ENCODE measurements around the gene BTNL8.

The BTNL8 gene

GRCh38 chr5:180898621-180899246 lies at the start of gene BTNL8:
BTNL8 (plus strand) TSS chr5:180899159; CDS start chr5:180899311, 152 bp downstream.
- H3K27me3 Mint-ChIP-seq: peaks cover 14% of the 10 kb centered on the region
- no peaks in the 10 kb centered on the region for H3K36me3 Mint-ChIP-seq (ENCODE audit: low read depth)
- H3K27ac Mint-ChIP-seq: no peak within 1 kb of the TSS
- peaks cover 6% of the 10 kb centered on the region for H3K9me3 Mint-ChIP-seq
- H3K4me1 Mint-ChIP-seq (ENCODE audit: low read depth): no peaks in the 10 kb centered on the region
- no peak within 1 kb of the TSS for H3K4me3 Mint-ChIP-seq
- intact Hi-C loops (cut with micrococcal nuclease): no loop called here

- intact Hi-C loops (cut with micrococcal nuclease): no loop called here
- peaks cover 7% of the 10 kb centered on the region for H3K4me1 Mint-ChIP-seq (ENCODE audit: low read depth)
- H3K27me3 Mint-ChIP-seq: no peaks in the 10 kb centered on the region
- H3K4me3 Mint-ChIP-seq: no peak overlapping the region
- no peak overlapping the region for H3K27ac Mint-ChIP-seq
- peaks cover 82% of the 10 kb centered on the region for H3K36me3 Mint-ChIP-seq (ENCODE audit: low read depth)
- peaks cover 88% of the 10 kb centered on the region for H3K9me3 Mint-ChIP-seq
Measured at GRCh38 chr5:180849827-180850226, 49.1 kb upstream of the BTNL8 start.

- peaks cover 89% of the 10 kb centered on the region for H3K36me3 Mint-ChIP-seq (ENCODE audit: low read depth)
- H3K27ac Mint-ChIP-seq: no peak overlapping the region
- no peaks in the 10 kb centered on the region for H3K27me3 Mint-ChIP-seq
- peaks cover 85% of the 10 kb centered on the region for H3K9me3 Mint-ChIP-seq
- H3K4me3 Mint-ChIP-seq: no peak overlapping the region
- H3K4me1 Mint-ChIP-seq (ENCODE audit: low read depth): peaks cover 12% of the 10 kb centered on the region
- intact Hi-C loops (cut with micrococcal nuclease): no loop called here
Measured at GRCh38 chr5:180850434-180851078, 48.4 kb upstream of the BTNL8 start.

GRCh38 chr5:180852495-180852894 lies 46.5 kb upstream of the BTNL8 start:
- no peaks in the 10 kb centered on the region for H3K27me3 Mint-ChIP-seq
- peaks cover 91% of the 10 kb centered on the region for H3K36me3 Mint-ChIP-seq (ENCODE audit: low read depth)
- intact Hi-C loops (cut with micrococcal nuclease): no loop called here
- H3K27ac Mint-ChIP-seq: no peak overlapping the region
- H3K4me3 Mint-ChIP-seq: no peak overlapping the region
- peaks cover 66% of the 10 kb centered on the region for H3K9me3 Mint-ChIP-seq
- H3K4me1 Mint-ChIP-seq (ENCODE audit: low read depth): peaks cover 13% of the 10 kb centered on the region

GRCh38 chr5:180853121-180853847 lies 45.7 kb upstream of the BTNL8 start:
- Mint-ChIP-seq H3K4me1 (ENCODE audit: low read depth) (peaks cover 13% of the 10 kb centered on the region), H3K27me3 (no peaks in the 10 kb centered on the region), H3K36me3 (ENCODE audit: low read depth) (peaks cover 91% of the 10 kb centered on the region), H3K4me3 (no peak overlapping the region), H3K9me3 (peaks cover 58% of the 10 kb centered on the region), H3K27ac (no peak overlapping the region)
- intact Hi-C loops (cut with micrococcal nuclease): no loop called here

- intact Hi-C loops (cut with micrococcal nuclease): no loop called here
- H3K27me3 Mint-ChIP-seq: no peaks in the 10 kb centered on the region
- peaks cover 85% of the 10 kb centered on the region for H3K36me3 Mint-ChIP-seq (ENCODE audit: low read depth)
- H3K9me3 Mint-ChIP-seq: peaks cover 53% of the 10 kb centered on the region
- H3K27ac Mint-ChIP-seq: no peak overlapping the region
- peaks cover 18% of the 10 kb centered on the region for H3K4me1 Mint-ChIP-seq (ENCODE audit: low read depth)
- no peak overlapping the region for H3K4me3 Mint-ChIP-seq
Measured at GRCh38 chr5:180853848-180854176, 45.1 kb upstream of the BTNL8 start.

- H3K4me1 Mint-ChIP-seq (ENCODE audit: low read depth): peaks cover 29% of the 10 kb centered on the region
- intact Hi-C loops (cut with micrococcal nuclease): no loop called here
- H3K27ac Mint-ChIP-seq: no peak overlapping the region
- H3K36me3 Mint-ChIP-seq (ENCODE audit: low read depth): peaks cover 51% of the 10 kb centered on the region
- H3K27me3 Mint-ChIP-seq: no peaks in the 10 kb centered on the region
- peaks cover 10% of the 10 kb centered on the region for H3K9me3 Mint-ChIP-seq
- no peak overlapping the region for H3K4me3 Mint-ChIP-seq
Measured at GRCh38 chr5:180858586-180858985, 40.4 kb upstream of the BTNL8 start.

GRCh38 chr5:180860273-180860886 lies 38.6 kb upstream of the BTNL8 start:
- Mint-ChIP-seq H3K4me3 (peak overlapping the region; percentile 91), H3K36me3 (ENCODE audit: low read depth) (peaks cover 33% of the 10 kb centered on the region), H3K27ac (peak overlapping the region; percentile 88), H3K9me3 (no peaks in the 10 kb centered on the region), H3K4me1 (ENCODE audit: low read depth) (peaks cover 24% of the 10 kb centered on the region), H3K27me3 (no peaks in the 10 kb centered on the region)
- intact Hi-C loops (cut with micrococcal nuclease): loop anchor here (2.0 to 5.0 kb wide), 4 partner anchors 30 to 382 kb away; partner anchors contain the start of genes MGAT1 and RACK1

GRCh38 chr5:180860887-180861822 lies 37.8 kb upstream of the BTNL8 start, which contains the start of gene ZFP62:
ZFP62 (minus strand) TSS chr5:180861276; CDS start chr5:180861219, 57 bp downstream.
- H3K36me3 Mint-ChIP-seq (ENCODE audit: low read depth): peaks cover 25% of the 10 kb centered on the region
- H3K27me3 Mint-ChIP-seq: peaks cover 5% of the 10 kb centered on the region
- H3K4me3 Mint-ChIP-seq: peak within 1 kb of the TSS; percentile 91
- no peaks in the 10 kb centered on the region for H3K9me3 Mint-ChIP-seq
- H3K4me1 Mint-ChIP-seq (ENCODE audit: low read depth): peaks cover 22% of the 10 kb centered on the region
- peak within 1 kb of the TSS; percentile 88 for H3K27ac Mint-ChIP-seq
- intact Hi-C loops (cut with micrococcal nuclease): loop anchor here (2.0 to 5.0 kb wide), 4 partner anchors 30 to 381 kb away; partner anchors contain the start of genes MGAT1 and RACK1

GRCh38 chr5:180862645-180863044 lies 36.3 kb upstream of the BTNL8 start:
- intact Hi-C loops (cut with micrococcal nuclease): loop anchor here (5.0 kb wide), 3 partner anchors 45 to 380 kb away; partner anchors contain the start of genes MGAT1 and RACK1
- peaks cover 9% of the 10 kb centered on the region for H3K27me3 Mint-ChIP-seq
- H3K4me3 Mint-ChIP-seq: no peak overlapping the region
- H3K36me3 Mint-ChIP-seq (ENCODE audit: low read depth): peaks cover 10% of the 10 kb centered on the region
- H3K27ac Mint-ChIP-seq: no peak overlapping the region
- H3K4me1 Mint-ChIP-seq (ENCODE audit: low read depth): peaks cover 22% of the 10 kb centered on the region
- H3K9me3 Mint-ChIP-seq: no peaks in the 10 kb centered on the region

GRCh38 chr5:180865981-180866695 lies 32.8 kb upstream of the BTNL8 start:
- Mint-ChIP-seq H3K4me1 (ENCODE audit: low read depth) (peaks cover 10% of the 10 kb centered on the region), H3K9me3 (no peaks in the 10 kb centered on the region), H3K27me3 (peaks cover 13% of the 10 kb centered on the region), H3K4me3 (no peak overlapping the region), H3K27ac (no peak overlapping the region), H3K36me3 (ENCODE audit: low read depth) (peaks cover 4% of the 10 kb centered on the region)
- intact Hi-C loops (cut with micrococcal nuclease): loop anchor here (5.0 kb wide), 1 partner anchor 79 kb away; no protein-coding TSS in a partner anchor

- H3K27me3 Mint-ChIP-seq: peaks cover 13% of the 10 kb centered on the region
- intact Hi-C loops (cut with micrococcal nuclease): loop anchor here (5.0 kb wide), 1 partner anchor 80 kb away; no protein-coding TSS in a partner anchor
- no peaks in the 10 kb centered on the region for H3K36me3 Mint-ChIP-seq (ENCODE audit: low read depth)
- no peak overlapping the region for H3K4me3 Mint-ChIP-seq
- peaks cover 10% of the 10 kb centered on the region for H3K4me1 Mint-ChIP-seq (ENCODE audit: low read depth)
- H3K27ac Mint-ChIP-seq: no peak overlapping the region
- H3K9me3 Mint-ChIP-seq: no peaks in the 10 kb centered on the region
Measured at GRCh38 chr5:180866985-180867384, 32.0 kb upstream of the BTNL8 start.

Measured in dendritic cell treated with granulocyte-macrophage colony-stimulating factor and Interleukin-4, amounts not matched to agents 40 ng/mL and 50 ng/mL, for 4 days (primary cell).